ENCODE results near the gene EIF4H.
A peak's percentile ranks its signal among the peaks of the same experiment; 100 is the strongest.

DNA sequence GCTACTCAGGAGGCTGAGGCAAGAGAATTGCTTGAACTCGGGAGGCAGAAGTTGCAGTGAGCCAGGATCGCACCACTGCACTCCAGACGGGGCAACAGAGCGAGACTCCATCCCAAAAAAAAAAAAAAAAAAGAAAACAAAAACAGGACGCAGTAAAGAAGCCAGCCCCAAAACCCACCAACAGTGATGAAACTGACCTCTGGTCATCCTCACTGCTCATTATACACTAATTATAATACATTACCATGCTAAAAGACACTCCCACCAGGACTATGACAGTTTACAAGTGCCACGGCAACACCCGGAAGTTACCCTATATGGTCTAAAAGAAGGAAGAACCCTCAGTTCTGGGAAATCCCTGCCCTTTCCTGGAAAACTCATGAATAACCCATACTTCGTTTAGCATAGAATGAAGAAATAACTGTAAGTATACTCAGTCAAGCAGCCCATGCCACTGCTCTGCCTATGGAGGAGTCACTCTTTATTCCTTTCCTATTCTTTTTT is 40.0 kb upstream of the EIF4H start:
- no peak for TF ChIP-seq SP4 (IDR thresholded peaks at IDR 0.05; ENCODE audit: low read length)
- TF ChIP-seq MAX (IDR thresholded peaks at IDR 0.05): no peak
- TF ChIP-seq PHF8 (conservative IDR thresholded peaks at IDR 0.05; ENCODE audit: low read depth, low read length): no peak
- TF ChIP-seq KDM1A (IDR thresholded peaks at IDR 0.05; ENCODE audit: borderline replicate concordance, low read length): 0 out of 2 replicates have a peak, but pooled peaks have one; percentile 21
- TF ChIP-seq YY1 (IDR thresholded peaks at IDR 0.05; ENCODE audit: low read depth, low read length): no peak

Measured in H1 (cell line).